ENCODE measurements around the gene GMDS.

- TF ChIP-seq EZH2 (optimal IDR thresholded peaks at IDR 0.05; ENCODE audit: low read depth, low read length) (no peak), CTCF (IDR thresholded peaks at IDR 0.05; ENCODE audit: low read length) (no peak), EZH2phosphoT487 (IDR thresholded peaks at IDR 0.05; ENCODE audit: low read length) (no peak)
Observed at GRCh38 chr6:1587546-1587945, 657.9 kb downstream of the GMDS start.
